ENCODE results near the gene C19orf44.
"Not testable (repeated sequence)": the region's sequence is repeated elsewhere in the genome, so short reads cannot be mapped to it uniquely, and the experiment has no call there.

The C19orf44 gene

GRCh38 chr19:16470541-16470910 is 25.7 kb upstream of the C19orf44 start:
- no peak for DNase-seq

GRCh38 chr19:16470911-16471811 is 25.0 kb upstream of the C19orf44 start:
- peak in 1 of 2 experiments; percentile 15 for DNase-seq

GRCh38 chr19:16472559-16472899 is 23.7 kb upstream of the C19orf44 start:
- DNase-seq = not testable (repeated sequence)

- no peak for DNase-seq
These were observed 23.2 kb upstream of the C19orf44 start for GRCh38 chr19:16472992-16473391.

DNA sequence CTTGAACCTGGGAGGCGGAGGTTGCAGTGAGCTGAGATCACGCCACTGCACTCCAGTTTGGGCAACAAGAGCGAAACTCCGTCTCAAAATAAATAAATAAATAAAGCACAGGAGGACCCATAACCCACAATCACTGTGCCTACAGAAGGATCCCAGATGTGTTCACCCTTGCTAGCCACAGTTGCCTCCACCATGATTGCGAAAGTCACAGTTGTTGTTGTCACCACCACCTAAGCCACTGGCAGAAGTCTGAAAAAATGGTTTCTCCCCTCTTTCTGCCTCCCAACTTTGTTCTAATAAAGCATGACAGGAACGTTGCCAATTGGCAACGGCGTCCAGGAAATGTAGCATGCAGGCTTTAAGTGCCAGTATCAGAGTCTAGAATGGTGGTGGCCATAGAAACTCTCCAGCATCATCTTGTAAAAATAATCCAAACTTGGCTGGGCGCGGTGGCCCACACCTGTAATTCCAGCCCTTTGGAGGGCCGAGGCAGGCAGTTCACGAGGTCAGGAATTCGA is 22.3 kb upstream of the C19orf44 start:
- DNase-seq = no peak

GRCh38 chr19:16476401-16476800 is 19.8 kb upstream of the C19orf44 start:
- no peak for DNase-seq

DNA sequence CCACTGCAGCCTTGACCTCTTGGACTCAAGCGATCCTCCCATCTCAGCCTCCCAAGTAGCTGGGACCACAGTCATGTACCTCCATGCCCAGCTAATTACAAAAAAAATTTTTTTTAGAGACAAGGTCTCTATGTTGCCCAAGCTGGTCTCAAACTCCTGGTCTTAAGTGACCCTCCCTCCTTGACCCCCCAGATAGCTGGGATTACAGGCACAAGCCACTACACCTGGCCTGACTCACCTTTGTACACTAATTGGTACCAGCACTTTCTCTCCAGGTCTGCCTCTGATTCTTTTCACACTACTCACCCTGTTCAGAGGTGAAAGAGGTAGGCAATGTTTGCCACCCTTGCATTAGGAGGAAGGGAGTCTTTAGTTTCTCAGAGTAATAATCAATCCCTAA is 18.9 kb upstream of the C19orf44 start:
- no peak for DNase-seq

- no peak for DNase-seq
These were observed 13.4 kb upstream of the C19orf44 start for GRCh38 chr19:16482745-16483144.

DNA sequence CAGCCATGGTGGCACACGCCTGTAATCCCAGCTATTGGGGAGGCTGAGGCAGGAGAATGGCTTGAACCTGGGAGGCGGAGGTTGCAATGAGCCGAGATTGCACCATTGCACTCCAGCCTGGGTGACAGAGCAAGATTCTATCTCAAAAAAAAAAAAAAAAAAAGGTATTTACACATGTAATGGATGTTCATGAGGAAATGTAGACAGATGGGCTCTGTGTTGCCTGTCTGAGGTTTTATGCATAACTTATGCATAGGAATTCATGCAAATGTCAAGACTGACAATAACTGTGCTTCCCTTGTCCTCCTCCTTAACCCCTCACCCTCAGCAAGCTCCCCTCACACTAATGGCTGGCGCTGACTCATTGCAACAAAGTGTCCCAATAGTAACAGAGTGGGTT is 9.7 kb upstream of the C19orf44 start:
- DNase-seq = peak; percentile 84 to 91

- no peak for DNase-seq
These were observed 404 bp downstream of the C19orf44 start for GRCh38 chr19:16496613-16496983.

DNA sequence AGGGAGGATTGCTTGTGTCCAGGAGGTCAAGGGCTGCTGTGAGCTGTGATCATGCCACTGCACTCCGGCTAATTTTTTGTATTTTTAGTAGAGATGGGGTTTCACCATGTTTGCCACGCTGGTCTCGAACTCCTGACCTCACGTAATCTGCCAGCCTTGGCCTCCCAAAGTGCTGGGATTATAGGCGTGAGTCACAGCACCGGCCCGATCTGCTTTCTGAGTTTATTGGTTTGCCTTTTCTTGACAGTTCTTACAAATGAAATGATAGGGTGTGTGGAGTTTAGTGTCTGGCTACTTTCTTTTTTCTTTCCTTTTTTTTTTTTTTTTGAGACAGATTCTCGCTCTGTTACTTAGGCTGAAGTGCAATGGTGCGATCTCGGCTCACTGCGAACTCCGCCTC is 848 bp downstream of the C19orf44 start:
- no peak for DNase-seq

GRCh38 chr19:16497837-16498236 is 1.6 kb downstream of the C19orf44 start:
- DNase-seq = peak; percentile 40 to 41

- DNase-seq = no peak
These were observed 8.1 kb downstream of the C19orf44 start for GRCh38 chr19:16504271-16504670.

DNA sequence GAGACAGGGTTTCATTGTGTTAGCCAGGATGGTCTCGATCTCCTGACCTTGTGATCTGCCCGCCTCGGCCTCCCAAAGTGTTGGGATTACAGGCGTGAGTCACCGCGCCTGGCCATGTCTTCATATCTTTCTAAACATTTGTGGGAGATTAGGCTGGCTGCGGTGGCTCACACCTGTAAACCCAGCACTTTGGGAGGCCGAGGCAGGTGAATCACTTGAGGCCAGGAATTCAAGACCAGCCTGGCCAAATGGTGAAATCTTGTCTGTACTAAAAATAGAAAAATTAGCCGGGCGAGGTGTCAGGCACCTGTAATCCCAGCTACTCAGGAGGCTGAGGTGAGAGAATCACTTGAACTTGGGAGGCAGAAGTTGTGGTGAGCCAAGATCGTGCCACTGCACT is 10.0 kb downstream of the C19orf44 start:
- DNase-seq = not testable (repeated sequence)

DNA sequence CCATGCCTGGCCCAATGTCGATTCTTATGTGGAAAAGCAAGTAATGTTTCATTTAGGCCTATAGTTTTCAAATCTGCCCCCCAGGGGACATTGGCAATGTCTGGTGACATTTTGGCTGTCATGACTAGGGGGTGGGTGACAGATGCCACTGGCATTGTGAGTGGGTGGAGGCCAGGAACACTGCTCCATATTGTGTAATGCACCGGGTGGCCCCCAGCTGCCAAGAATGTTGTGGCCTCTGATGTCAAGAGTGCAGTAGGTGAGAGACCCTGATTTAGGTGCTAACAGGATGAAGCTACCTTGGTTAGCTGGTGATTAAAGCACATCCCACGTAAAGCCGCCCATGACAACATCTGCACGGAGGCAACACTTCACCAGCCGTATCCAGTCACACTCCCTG is 10.8 kb downstream of the C19orf44 start:
- DNase-seq = no peak

DNA sequence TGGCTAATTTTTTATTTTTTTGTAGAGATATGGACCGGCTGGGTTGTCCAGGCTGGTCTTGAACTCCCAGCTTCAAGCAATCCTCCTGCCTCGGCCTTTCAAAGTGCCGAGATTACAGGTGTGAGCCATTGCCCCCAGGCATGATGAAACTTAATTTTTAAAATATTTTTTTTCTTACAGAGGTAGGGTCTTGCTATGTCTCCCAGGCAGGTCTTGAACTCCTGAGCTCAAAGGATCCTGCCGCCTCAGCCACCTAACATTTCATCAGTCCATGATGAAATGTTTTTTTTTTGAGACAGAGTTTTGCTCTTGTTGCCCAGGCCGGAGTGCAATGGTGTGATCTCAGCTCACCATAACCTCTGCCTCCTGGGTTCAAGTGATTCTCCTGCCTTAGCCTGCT is 12.4 kb downstream of the C19orf44 start:
- DNase-seq = no peak

GRCh38 chr19:16509141-16510061 is 13.2 kb downstream of the C19orf44 start:
- no peak for DNase-seq

DNA sequence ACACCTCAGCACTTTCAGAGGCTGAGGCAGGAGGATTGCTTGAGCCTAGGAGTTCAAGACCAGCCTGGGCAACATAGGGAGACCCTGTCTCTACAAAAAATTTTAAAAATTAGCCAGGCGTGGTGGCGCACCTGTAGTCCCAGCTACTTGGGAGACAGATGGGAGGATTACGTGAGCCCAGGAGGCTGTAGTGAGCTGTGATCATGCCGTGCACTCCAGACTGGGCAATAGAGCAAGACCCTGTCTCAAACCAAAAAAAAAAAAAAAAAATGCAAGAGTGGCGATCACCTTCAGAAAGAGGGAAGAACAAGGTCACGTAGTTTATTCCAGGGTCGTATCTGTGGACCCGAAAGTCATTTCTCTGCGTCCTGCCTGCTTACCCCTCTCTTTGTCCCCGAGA is 16.4 kb downstream of the C19orf44 start:
- not testable (repeated sequence) for DNase-seq

DNA sequence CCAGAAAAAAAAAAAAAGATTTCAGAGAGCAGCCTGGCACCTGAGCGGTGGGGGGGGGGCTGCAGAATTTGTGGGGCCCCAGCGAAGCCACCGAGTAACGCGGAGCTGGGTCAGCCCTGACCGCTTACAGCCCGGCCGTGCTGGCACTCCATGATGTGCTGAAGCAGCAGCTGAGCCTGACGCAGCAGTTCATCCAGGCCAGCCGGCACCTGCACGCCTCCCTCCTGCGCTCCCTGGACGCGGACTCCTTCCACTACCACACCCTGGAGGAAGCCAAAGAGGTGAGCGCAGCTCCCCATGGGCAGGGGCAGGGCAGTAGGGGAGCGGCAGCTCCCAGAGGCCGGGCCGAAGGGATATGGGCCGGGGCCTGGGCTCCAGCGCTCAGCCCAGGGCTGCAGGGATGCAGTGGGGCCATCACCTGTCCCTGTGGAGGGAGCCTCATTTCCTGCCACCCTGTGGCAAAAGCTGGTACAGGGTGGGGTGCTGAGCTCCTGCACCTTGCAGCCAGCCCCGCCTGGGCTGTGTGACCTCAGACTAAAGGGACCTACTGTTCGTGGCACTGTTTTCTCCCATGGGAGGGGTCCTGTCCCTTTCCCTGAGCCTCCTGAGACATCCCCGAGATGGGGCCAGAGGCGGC is 18.3 kb downstream of the C19orf44 start:
- peak in 1 of 2 experiments; percentile 55 for DNase-seq

DNA sequence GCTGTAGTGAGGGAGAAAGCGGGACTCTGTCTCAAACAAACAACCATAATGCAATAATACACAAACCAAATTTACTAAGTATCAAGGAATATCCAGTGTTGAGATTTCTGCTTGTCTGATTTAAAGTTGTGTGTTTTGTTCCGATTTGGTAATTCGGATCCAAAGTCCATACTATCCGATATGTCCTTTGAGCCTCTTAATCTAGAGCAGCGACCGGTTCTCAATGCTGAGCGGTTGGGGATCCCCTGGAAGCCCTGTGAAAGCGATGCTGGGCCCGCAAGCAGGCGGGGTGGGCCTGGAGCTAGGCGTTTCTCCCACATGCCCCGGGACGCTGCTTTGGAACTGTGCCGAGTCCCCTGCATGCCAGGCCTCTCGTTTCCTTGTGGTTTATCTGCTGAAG is 20.2 kb downstream of the C19orf44 start:
- no peak for DNase-seq

DNA sequence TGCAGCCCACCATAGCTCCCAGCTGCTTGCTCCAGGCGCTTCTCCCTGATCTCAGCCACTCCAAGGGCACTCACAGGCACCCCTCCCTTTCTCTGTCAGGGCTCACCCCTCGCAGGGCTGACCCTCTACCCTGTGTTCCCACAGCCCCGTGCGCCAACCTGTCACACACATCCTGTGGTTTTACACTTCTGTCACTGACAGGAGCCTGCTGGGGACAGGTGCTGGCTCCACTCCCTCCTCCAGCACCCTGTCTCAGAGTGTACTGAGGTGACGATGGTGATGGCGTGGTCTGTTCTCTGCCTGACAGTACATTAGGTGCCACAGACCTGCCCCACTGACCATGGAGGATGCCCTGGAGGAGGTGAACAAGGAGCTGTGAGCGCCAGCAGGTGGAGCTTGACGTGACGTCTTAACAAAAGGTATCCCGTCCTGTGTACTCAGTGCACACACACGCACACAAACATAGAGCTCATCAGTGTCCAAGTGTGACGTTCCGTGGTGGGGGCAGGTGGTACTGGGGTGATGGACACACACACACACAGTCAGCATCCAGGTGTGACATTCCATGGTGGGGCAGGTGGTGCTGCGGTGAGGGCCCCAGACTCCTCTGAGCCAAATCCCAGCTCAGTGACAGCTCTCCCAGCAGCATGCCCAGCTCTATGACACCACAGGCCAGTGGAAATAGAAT is 20.9 kb downstream of the C19orf44 start:
- DNase-seq = no peak

GRCh38 chr19:16518061-16518460 is 21.9 kb downstream of the C19orf44 start:
- no peak for DNase-seq

All from NCI-H526 (cell line).